ENCODE measurements around the gene TMEM120B. TPM values are rescaled to one million over a fixed set of nuclear protein-coding genes. Genes with fewer than 3 reads are reported as not detected.
"Not testable (repeated sequence)": the region's sequence is repeated elsewhere in the genome, so short reads cannot be mapped to it uniquely, and the experiment has no call there.

The TMEM120B gene
- total RNA-seq, 2 donors from 2014 or later: 7.1 to 10.1 TPM

GRCh38 chr12:121733849-121734248 is 21.3 kb downstream of the TMEM120B start:
- ATAC-seq (replicated peaks in 1 of 2) (no peak), DNase-seq (no peak)
- Mint-ChIP-seq H3K4me1 (ENCODE audit: low read depth) (no peaks in the 10 kb centered on the region), H3K9me3 (no peaks in the 10 kb centered on the region), H3K36me3 (ENCODE audit: insufficient read depth in 2 of 2) (no peaks in the 10 kb centered on the region), H3K4me3 (no peak overlapping the region), H3K27me3 (ENCODE audit: low read depth) (no peaks in the 10 kb centered on the region), H3K27ac (no peak overlapping the region)

GRCh38 chr12:121738340-121738858 is 25.8 kb downstream of the TMEM120B start:
- H3K4me3 Mint-ChIP-seq: no peak overlapping the region

GRCh38 chr12:121740847-121741246 is 28.3 kb downstream of the TMEM120B start:
- no peaks in the 10 kb centered on the region for H3K9me3 Mint-ChIP-seq
- H3K4me1 Mint-ChIP-seq (ENCODE audit: low read depth): no peaks in the 10 kb centered on the region
- H3K27me3 Mint-ChIP-seq (ENCODE audit: low read depth): no peaks in the 10 kb centered on the region
- H3K36me3 Mint-ChIP-seq (ENCODE audit: insufficient read depth in 2 of 2): no peaks in the 10 kb centered on the region
- ATAC-seq (replicated peaks in 1 of 2): no peak
- no peak for DNase-seq
- no peak overlapping the region for H3K27ac Mint-ChIP-seq
- no peak overlapping the region for H3K4me3 Mint-ChIP-seq

More at GRCh38 chr12:121738340-121738858, 25.8 kb downstream of the TMEM120B start:
- ATAC-seq (replicated peaks in 1 of 2) (no peak), DNase-seq (no peak)
- Mint-ChIP-seq H3K36me3 (ENCODE audit: insufficient read depth in 2 of 2) (no peaks in the 10 kb centered on the region), H3K9me3 (no peaks in the 10 kb centered on the region), H3K27me3 (ENCODE audit: low read depth) (no peaks in the 10 kb centered on the region), H3K27ac (no peak overlapping the region), H3K4me1 (ENCODE audit: low read depth) (no peaks in the 10 kb centered on the region)

GRCh38 chr12:121741743-121742142 is 29.2 kb downstream of the TMEM120B start:
- no peaks in the 10 kb centered on the region for H3K4me1 Mint-ChIP-seq (ENCODE audit: low read depth)
- DNase-seq (no peak), ATAC-seq (replicated peaks in 1 of 2) (no peak)
- no peaks in the 10 kb centered on the region for H3K36me3 Mint-ChIP-seq (ENCODE audit: insufficient read depth in 2 of 2)
- H3K27ac Mint-ChIP-seq: no peak overlapping the region
- H3K27me3 Mint-ChIP-seq (ENCODE audit: low read depth): no peaks in the 10 kb centered on the region
- no peaks in the 10 kb centered on the region for H3K9me3 Mint-ChIP-seq
- H3K4me3 Mint-ChIP-seq: no peak overlapping the region

- peaks cover 15% of the 10 kb centered on the region for H3K4me1 Mint-ChIP-seq (ENCODE audit: low read depth)
- H3K36me3 Mint-ChIP-seq (ENCODE audit: insufficient read depth in 2 of 2); DNase-seq; H3K27me3 Mint-ChIP-seq (ENCODE audit: low read depth); ATAC-seq (replicated peaks in 1 of 2); H3K27ac Mint-ChIP-seq; H3K9me3 Mint-ChIP-seq; H3K4me3 Mint-ChIP-seq: not testable (repeated sequence)
Observed at GRCh38 chr12:121745545-121745944, 33.0 kb downstream of the TMEM120B start.

GRCh38 chr12:121748218-121748570 is 35.6 kb downstream of the TMEM120B start:
- no peak for DNase-seq
- Mint-ChIP-seq H3K36me3 (ENCODE audit: insufficient read depth in 2 of 2) (peaks cover 0 to 2% of the 10 kb centered on the region in 2 donors), H3K4me1 (ENCODE audit: low read depth) (peaks cover 15% of the 10 kb centered on the region), H3K4me3 (no peak overlapping the region), H3K9me3 (no peaks in the 10 kb centered on the region), H3K27me3 (ENCODE audit: low read depth) (no peaks in the 10 kb centered on the region), H3K27ac (no peak overlapping the region)
- peak in 1 of 2 donors; percentile 10 for ATAC-seq (replicated peaks in 1 of 2)

GRCh38 chr12:121748571-121749265 is 36.2 kb downstream of the TMEM120B start:
- H3K27me3 Mint-ChIP-seq (ENCODE audit: low read depth): no peaks in the 10 kb centered on the region
- H3K27ac Mint-ChIP-seq: no peak overlapping the region
- no peaks in the 10 kb centered on the region for H3K9me3 Mint-ChIP-seq
- H3K36me3 Mint-ChIP-seq (ENCODE audit: insufficient read depth in 2 of 2): peaks cover 0 to 2% of the 10 kb centered on the region in 2 donors
- DNase-seq (peak in 1 of 2 donors; percentile 43), ATAC-seq (replicated peaks in 1 of 2) (peak; percentile 89 to 93)
- peaks cover 15% of the 10 kb centered on the region for H3K4me1 Mint-ChIP-seq (ENCODE audit: low read depth)
- H3K4me3 Mint-ChIP-seq: no peak overlapping the region

GRCh38 chr12:121749267-121749666 is 36.7 kb downstream of the TMEM120B start:
- Mint-ChIP-seq H3K4me1 (ENCODE audit: low read depth) (peaks cover 15% of the 10 kb centered on the region), H3K36me3 (ENCODE audit: insufficient read depth in 2 of 2) (peaks cover 0 to 2% of the 10 kb centered on the region in 2 donors), H3K27me3 (ENCODE audit: low read depth) (no peaks in the 10 kb centered on the region), H3K9me3 (no peaks in the 10 kb centered on the region), H3K4me3 (no peak overlapping the region), H3K27ac (no peak overlapping the region)
- ATAC-seq (replicated peaks in 1 of 2) (no peak), DNase-seq (no peak)

- Mint-ChIP-seq H3K27me3 (ENCODE audit: low read depth) (no peaks in the 10 kb centered on the region), H3K4me3 (no peak overlapping the region), H3K9me3 (no peaks in the 10 kb centered on the region), H3K36me3 (ENCODE audit: insufficient read depth in 2 of 2) (peaks cover 0 to 2% of the 10 kb centered on the region in 2 donors), H3K27ac (no peak overlapping the region), H3K4me1 (ENCODE audit: low read depth) (peaks cover 15% of the 10 kb centered on the region)
- ATAC-seq (replicated peaks in 1 of 2) (no peak), DNase-seq (no peak)
Observed at GRCh38 chr12:121750507-121750955, 38.0 kb downstream of the TMEM120B start.

GRCh38 chr12:121751034-121751433 is 38.5 kb downstream of the TMEM120B start:
- ATAC-seq (replicated peaks in 1 of 2) (no peak), DNase-seq (no peak)
- no peaks in the 10 kb centered on the region for H3K27me3 Mint-ChIP-seq (ENCODE audit: low read depth)
- H3K27ac Mint-ChIP-seq: no peak overlapping the region
- H3K4me3 Mint-ChIP-seq: no peak overlapping the region
- H3K4me1 Mint-ChIP-seq (ENCODE audit: low read depth): peaks cover 20% of the 10 kb centered on the region
- peaks cover 0 to 2% of the 10 kb centered on the region in 2 donors for H3K36me3 Mint-ChIP-seq (ENCODE audit: insufficient read depth in 2 of 2)
- no peaks in the 10 kb centered on the region for H3K9me3 Mint-ChIP-seq

GRCh38 chr12:121751749-121752351 is 39.3 kb downstream of the TMEM120B start:
- ATAC-seq (replicated peaks in 1 of 2): no peak
- H3K4me1 Mint-ChIP-seq (ENCODE audit: low read depth): peaks cover 28% of the 10 kb centered on the region
- peaks cover 0 to 4% of the 10 kb centered on the region in 2 donors for H3K36me3 Mint-ChIP-seq (ENCODE audit: insufficient read depth in 2 of 2)

GRCh38 chr12:121753844-121754264 is 41.3 kb downstream of the TMEM120B start:
- ATAC-seq (replicated peaks in 1 of 2): no peak
- peaks cover 22% of the 10 kb centered on the region for H3K4me1 Mint-ChIP-seq (ENCODE audit: low read depth)
- peaks cover 0 to 4% of the 10 kb centered on the region in 2 donors for H3K36me3 Mint-ChIP-seq (ENCODE audit: insufficient read depth in 2 of 2)
- no peaks in the 10 kb centered on the region for H3K27me3 Mint-ChIP-seq (ENCODE audit: low read depth)
- no peak for DNase-seq
- no peak overlapping the region for H3K27ac Mint-ChIP-seq
- H3K9me3 Mint-ChIP-seq: no peaks in the 10 kb centered on the region
- H3K4me3 Mint-ChIP-seq: no peak overlapping the region

More at GRCh38 chr12:121751749-121752351, 39.3 kb downstream of the TMEM120B start:
- H3K27me3 Mint-ChIP-seq (ENCODE audit: low read depth): no peaks in the 10 kb centered on the region
- no peak for DNase-seq
- no peaks in the 10 kb centered on the region for H3K9me3 Mint-ChIP-seq
- H3K4me3 Mint-ChIP-seq: no peak overlapping the region
- H3K27ac Mint-ChIP-seq: no peak overlapping the region

GRCh38 chr12:121754836-121755235 is 42.3 kb downstream of the TMEM120B start:
- Mint-ChIP-seq H3K9me3 (no peaks in the 10 kb centered on the region), H3K4me3 (no peak overlapping the region)

More at GRCh38 chr12:121754836-121755235, 42.3 kb downstream of the TMEM120B start:
- no peak for DNase-seq
- H3K4me1 Mint-ChIP-seq (ENCODE audit: low read depth): peaks cover 15% of the 10 kb centered on the region
- ATAC-seq (replicated peaks in 1 of 2): no peak
- no peaks in the 10 kb centered on the region for H3K27me3 Mint-ChIP-seq (ENCODE audit: low read depth)
- peaks cover 0 to 2% of the 10 kb centered on the region in 2 donors for H3K36me3 Mint-ChIP-seq (ENCODE audit: insufficient read depth in 2 of 2)
- H3K27ac Mint-ChIP-seq: no peak overlapping the region

All from activated T-cell treated with anti-CD3 and anti-CD28 coated beads, Interleukin-2, amount 50 U/mL, for 72 hours (primary cell).